H1 (cell line): Measurements from ENCODE around the gene CACNB4.

Experiments
- CBX8 ChIP-seq: fragments of 300-800, 300-1000 bp; sonication (generic); IDR thresholded peaks from 2 replicates; pipeline ENCODE4 v1.7.1; 2016; ENCODE audit warnings: low read depth, low read length, borderline replicate concordance
- CHD2 ChIP-seq: IDR thresholded peaks from 2 replicates; pipeline ENCODE4 v1.6.1; 2012; ENCODE audit warnings: low read length, improper control_type of control experiment
- EGR1 ChIP-seq: IDR thresholded peaks from 2 replicates; pipeline ENCODE4 v1.6.1; 2011; ENCODE audit warnings: low read depth, low read length, borderline replicate concordance
- GABPA ChIP-seq: IDR thresholded peaks from 2 replicates; pipeline ENCODE4 v1.6.1; 2011; ENCODE audit warnings: mild to moderate bottlenecking, low read length, moderate library complexity, borderline replicate concordance; ENCODE audit not compliant: insufficient read depth
- JUN ChIP-seq: IDR thresholded peaks from 2 replicates; pipeline ENCODE4 v1.6.1; 2011; ENCODE audit warnings: low read depth, mild to moderate bottlenecking, improper control_type of control experiment, low read length
- SP1 ChIP-seq: IDR thresholded peaks from 2 replicates; pipeline ENCODE4 v1.6.1; 2011; ENCODE audit warnings: low read depth, low read length
- TAF1 ChIP-seq: IDR thresholded peaks from 2 replicates; pipeline ENCODE4 v1.6.1; 2011; ENCODE audit warnings: mild to moderate bottlenecking, low read depth, low read length
- TBP ChIP-seq: IDR thresholded peaks from 2 replicates; pipeline ENCODE4 v1.6.1; 2011; ENCODE audit warnings: low read depth, low read length, improper control_type of control experiment
- TCF12 ChIP-seq: IDR thresholded peaks from 2 replicates; pipeline ENCODE4 v1.6.1; 2011; ENCODE audit warnings: low read depth, mild to moderate bottlenecking, low read length
- ZNF274 ChIP-seq: IDR thresholded peaks from 2 replicates; pipeline ENCODE4 v1.7.0; 2012; ENCODE audit warnings: low read length, borderline replicate concordance; ENCODE audit errors: extremely low read depth
- TF ChIP-seq, protein P1 (sequence below): IDR thresholded peaks from 2 replicates; pipeline ENCODE4 v1.6.1; 2011; ENCODE audit warnings: low read length, improper control_type of control experiment
- TF ChIP-seq, protein P2 (sequence below), 3 experiments: IDR thresholded peaks; 1 replicate in 2 of 3; 2 replicates in 1 of 3; pipeline versions ENCODE4 v1.5.1 to v1.6.1; 2011; ENCODE audit warnings: low read length in 3 of 3, mild to moderate bottlenecking in 3 of 3, inconsistent platforms in 2 of 3, low read depth in 1 of 3, moderate library complexity in 1 of 3; ENCODE audit not compliant: insufficient read depth in 1 of 3; ENCODE audit errors: control extremely low read depth in 1 of 3

DNA sequence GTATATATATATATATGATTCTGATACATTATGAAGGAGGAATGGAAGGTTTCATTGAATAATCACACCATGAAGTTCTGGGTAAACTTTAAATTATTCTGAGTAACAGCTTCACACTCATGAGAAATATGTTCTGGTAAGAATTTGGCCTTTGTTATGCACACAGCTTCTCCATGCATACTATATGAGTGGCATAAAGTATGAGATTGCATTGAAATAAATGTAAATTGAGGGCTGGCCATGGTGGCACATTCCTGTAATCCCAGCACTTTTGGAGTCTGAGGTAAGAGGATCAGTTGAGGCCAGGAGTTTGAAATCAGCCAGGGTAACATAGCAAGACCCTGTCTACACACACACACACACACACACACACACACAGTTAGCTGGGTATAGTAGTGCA is 220.6 kb downstream of the CACNB4 start:
- TF ChIP-seq EGR1 (no peak), ZNF274 (no peak), GABPA (no peak), TCF12 (no peak), CBX8 (no peak), JUN (no peak), TAF1 (no peak), SP1 (no peak), TBP (no peak), CHD2 (no peak)
- TF ChIP-seq, protein P1, sequence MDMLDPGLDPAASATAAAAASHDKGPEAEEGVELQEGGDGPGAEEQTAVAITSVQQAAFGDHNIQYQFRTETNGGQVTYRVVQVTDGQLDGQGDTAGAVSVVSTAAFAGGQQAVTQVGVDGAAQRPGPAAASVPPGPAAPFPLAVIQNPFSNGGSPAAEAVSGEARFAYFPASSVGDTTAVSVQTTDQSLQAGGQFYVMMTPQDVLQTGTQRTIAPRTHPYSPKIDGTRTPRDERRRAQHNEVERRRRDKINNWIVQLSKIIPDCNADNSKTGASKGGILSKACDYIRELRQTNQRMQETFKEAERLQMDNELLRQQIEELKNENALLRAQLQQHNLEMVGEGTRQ = no peak
- TF ChIP-seq, protein P2, sequence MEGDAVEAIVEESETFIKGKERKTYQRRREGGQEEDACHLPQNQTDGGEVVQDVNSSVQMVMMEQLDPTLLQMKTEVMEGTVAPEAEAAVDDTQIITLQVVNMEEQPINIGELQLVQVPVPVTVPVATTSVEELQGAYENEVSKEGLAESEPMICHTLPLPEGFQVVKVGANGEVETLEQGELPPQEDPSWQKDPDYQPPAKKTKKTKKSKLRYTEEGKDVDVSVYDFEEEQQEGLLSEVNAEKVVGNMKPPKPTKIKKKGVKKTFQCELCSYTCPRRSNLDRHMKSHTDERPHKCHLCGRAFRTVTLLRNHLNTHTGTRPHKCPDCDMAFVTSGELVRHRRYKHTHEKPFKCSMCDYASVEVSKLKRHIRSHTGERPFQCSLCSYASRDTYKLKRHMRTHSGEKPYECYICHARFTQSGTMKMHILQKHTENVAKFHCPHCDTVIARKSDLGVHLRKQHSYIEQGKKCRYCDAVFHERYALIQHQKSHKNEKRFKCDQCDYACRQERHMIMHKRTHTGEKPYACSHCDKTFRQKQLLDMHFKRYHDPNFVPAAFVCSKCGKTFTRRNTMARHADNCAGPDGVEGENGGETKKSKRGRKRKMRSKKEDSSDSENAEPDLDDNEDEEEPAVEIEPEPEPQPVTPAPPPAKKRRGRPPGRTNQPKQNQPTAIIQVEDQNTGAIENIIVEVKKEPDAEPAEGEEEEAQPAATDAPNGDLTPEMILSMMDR (IDR thresholded peaks at IDR 0.05; ENCODE audit: control extremely low read depth in 1 of 3, insufficient read depth in 1 of 3, low read depth in 1 of 3, low read length in 3 of 3) = no peak
